Tibial artery (tissue), 4 donors: ENCODE results near the gene MYG1.

Experiments used
- DNase-seq, 2 donors: peaks; one replicate each; pipeline ENCODE4 v3.0.0-alpha.2; 2019
- H3K27ac ChIP-seq, 2 donors: fragments of 200-600 bp; sonication (generic) in 1 of 2; 1 replicate in 1 of 2; 2 replicates in 1 of 2; pipeline ENCODE4 v1.5.1; 2018 to 2019; ENCODE audit warnings: mild to moderate bottlenecking in 1 of 2
- H3K27me3 ChIP-seq, 2 donors: fragments of 200-600 bp; sonication (generic) in 1 of 2; one replicate each; pipeline versions ENCODE4 v1.5.1 to v1.6.0; 2016 to 2019
- H3K36me3 ChIP-seq, 3 donors: fragments of 200-600 bp; sonication (generic) in 2 of 3; one replicate each; pipeline ENCODE4 v1.5.1; 2016 to 2019; ENCODE audit warnings: mild to moderate bottlenecking in 2 of 3
- H3K4me1 ChIP-seq, 4 donors: fragments of 200-600 bp; sonication (generic) in 2 of 4; 1 replicate in 3 of 4; 2 replicates in 1 of 4; pipeline ENCODE4 v1.5.1; 2016 to 2019
- H3K4me3 ChIP-seq, 2 donors: fragments of 200-600 bp; sonication (generic) in 1 of 2; 1 replicate in 1 of 2; 2 replicates in 1 of 2; pipeline ENCODE4 v1.5.1; 2018 to 2019; ENCODE audit warnings: mild to moderate bottlenecking in 2 of 2
- H3K9me3 ChIP-seq, 3 donors: fragments of 200-600 bp; sonication (generic) in 1 of 3; one replicate each; pipeline ENCODE4 v1.5.1; 2016 to 2019
- intact Hi-C: fragments of 100-400 bp; cut with DNase I; formaldehyde crosslinking; loops from one replicate; pipeline ENCODE4 v1.15.0; 2023; ENCODE audit warnings: low total_unique reads
- TF ChIP-seq, protein P1 (sequence below), 2 experiments: fragments of 200-600 bp in 1 of 2; fragments of 450-650 bp in 1 of 2; IDR thresholded peaks; one replicate each; pipeline ENCODE4 v1.5.1; 2017 to 2019; ENCODE audit warnings: antibody characterized with exemption in 2 of 2, mild to moderate bottlenecking in 1 of 2, moderate library complexity in 1 of 2

Gene MYG1

GRCh38 chr12:53254816-53255545, 44.5 kb upstream of the MYG1 start:
- no peak for DNase-seq
- Histone ChIP-seq H3K9me3 (no peaks in the 10 kb centered on the region), H3K4me3 (no peak overlapping the region), H3K27me3 (no peaks in the 10 kb centered on the region), H3K27ac (no peak overlapping the region), H3K4me1 (peaks cover 0 to 32% (median 27%) of the 10 kb centered on the region in 4 donors), H3K36me3 (peaks cover 14 to 42% (median 17%) of the 10 kb centered on the region in 3 donors)
- TF ChIP-seq, protein P1, sequence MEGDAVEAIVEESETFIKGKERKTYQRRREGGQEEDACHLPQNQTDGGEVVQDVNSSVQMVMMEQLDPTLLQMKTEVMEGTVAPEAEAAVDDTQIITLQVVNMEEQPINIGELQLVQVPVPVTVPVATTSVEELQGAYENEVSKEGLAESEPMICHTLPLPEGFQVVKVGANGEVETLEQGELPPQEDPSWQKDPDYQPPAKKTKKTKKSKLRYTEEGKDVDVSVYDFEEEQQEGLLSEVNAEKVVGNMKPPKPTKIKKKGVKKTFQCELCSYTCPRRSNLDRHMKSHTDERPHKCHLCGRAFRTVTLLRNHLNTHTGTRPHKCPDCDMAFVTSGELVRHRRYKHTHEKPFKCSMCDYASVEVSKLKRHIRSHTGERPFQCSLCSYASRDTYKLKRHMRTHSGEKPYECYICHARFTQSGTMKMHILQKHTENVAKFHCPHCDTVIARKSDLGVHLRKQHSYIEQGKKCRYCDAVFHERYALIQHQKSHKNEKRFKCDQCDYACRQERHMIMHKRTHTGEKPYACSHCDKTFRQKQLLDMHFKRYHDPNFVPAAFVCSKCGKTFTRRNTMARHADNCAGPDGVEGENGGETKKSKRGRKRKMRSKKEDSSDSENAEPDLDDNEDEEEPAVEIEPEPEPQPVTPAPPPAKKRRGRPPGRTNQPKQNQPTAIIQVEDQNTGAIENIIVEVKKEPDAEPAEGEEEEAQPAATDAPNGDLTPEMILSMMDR (IDR thresholded peaks at IDR 0.05): no peak
- intact Hi-C loops: no loop called here

DNA sequence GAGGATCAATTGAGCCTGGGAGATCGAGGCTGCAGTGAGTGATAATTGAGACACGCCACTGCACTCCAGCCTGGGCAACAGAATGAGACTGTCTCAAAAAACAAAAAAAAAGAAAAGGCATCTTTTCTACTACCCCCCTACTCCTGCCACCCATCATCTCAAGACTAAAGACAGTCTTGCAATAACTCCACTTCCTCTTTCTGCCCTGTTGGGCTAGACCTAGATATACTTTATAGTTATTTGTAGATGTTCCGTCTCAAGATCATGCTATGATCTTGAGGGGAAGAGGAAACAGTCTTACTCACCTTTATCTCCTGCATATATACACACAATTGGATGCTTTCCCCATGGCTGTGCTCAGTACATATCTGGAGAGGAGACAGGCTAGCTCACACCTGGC, 43.5 kb upstream of the MYG1 start:
- Histone ChIP-seq H3K27ac (no peak overlapping the region), H3K36me3 (peaks cover 14 to 42% (median 17%) of the 10 kb centered on the region in 3 donors), H3K27me3 (no peaks in the 10 kb centered on the region), H3K4me3 (no peak overlapping the region), H3K4me1 (peaks cover 0 to 25% (median 20%) of the 10 kb centered on the region in 4 donors), H3K9me3 (no peaks in the 10 kb centered on the region)
- no peak for DNase-seq
- TF ChIP-seq, protein P1 (IDR thresholded peaks at IDR 0.05): no peak
- intact Hi-C loops: no loop called here

DNA sequence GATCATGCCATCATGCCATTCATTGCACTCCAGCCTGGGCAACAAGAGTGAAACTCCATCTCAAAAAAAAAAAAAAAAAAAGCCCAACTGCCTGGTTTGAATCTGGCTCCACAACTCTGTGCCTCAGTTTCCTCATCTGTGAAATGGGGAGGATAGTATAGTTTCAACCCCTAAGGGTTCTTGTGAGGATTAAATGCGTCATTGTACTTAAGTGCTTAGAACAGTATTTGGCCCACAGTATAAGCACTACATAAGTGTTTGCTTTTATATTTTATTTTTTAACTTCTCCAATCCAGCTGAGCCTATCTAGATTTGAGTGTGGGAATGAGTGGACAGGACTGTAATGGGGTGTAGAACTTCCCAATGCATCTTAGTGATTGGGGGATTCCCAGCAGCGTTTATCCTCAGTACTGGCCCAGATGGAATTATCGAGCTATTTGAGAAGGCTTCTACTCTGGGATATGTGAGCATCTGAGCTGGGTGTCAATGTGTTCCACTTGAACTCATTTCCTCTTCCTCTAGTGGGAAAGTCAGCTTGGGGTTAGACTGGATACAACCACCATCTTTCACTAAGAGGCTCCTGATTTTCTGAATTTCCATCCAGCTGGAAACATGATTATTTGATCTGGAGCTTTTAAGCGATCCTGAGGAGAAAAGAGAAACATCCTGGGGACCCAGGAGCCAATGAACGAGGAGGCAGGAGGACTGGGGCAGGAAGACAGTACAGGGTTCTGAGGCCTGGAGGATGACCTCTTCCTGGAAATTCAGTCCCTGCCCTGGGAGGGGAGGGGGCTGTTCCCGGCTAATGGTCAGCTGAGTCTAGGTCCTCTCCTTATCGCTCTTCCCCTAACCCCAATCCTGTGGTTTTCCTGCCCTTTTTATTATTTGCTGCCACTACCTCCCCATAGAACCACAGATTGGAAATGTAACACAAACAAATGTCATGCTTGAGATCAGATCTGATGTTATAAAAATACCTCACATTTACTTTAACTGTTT, 40.7 kb upstream of the MYG1 start:
- TF ChIP-seq, protein P1 (IDR thresholded peaks at IDR 0.05): no peak
- Histone ChIP-seq H3K4me3 (no peak overlapping the region), H3K27me3 (no peaks in the 10 kb centered on the region), H3K9me3 (no peaks in the 10 kb centered on the region), H3K36me3 (peaks cover 8 to 34% (median 16%) of the 10 kb centered on the region in 3 donors), H3K27ac (no peak overlapping the region), H3K4me1 (peaks cover 0 to 3% (median under 1%) of the 10 kb centered on the region in 4 donors)
- intact Hi-C loops: no loop called here
- DNase-seq: no peak

DNA sequence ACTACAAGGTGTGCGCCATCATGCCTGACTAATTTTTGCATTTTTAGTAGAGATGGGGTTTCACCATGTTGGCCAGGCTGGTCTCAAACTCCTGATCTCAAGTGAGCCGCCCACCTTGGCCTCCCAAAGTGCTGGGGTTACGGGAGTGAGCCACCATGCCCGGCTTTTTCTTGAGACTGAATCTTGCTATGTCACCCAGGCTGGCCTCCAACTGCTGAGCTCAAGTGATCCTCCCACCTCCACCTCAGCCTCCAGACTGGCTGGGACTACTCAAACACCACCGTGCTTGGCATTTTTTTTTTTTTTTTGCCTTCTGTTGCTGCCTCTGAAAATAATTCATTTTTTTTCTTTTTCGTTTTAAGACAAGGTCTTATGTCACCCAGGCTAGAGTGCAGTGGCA, 39.6 kb upstream of the MYG1 start:
- Histone ChIP-seq H3K4me1 (no peaks in the 10 kb centered on the region), H3K27ac (no peak overlapping the region), H3K36me3 (peaks cover under 1 to 23% (median 7%) of the 10 kb centered on the region in 3 donors), H3K27me3 (no peaks in the 10 kb centered on the region), H3K9me3 (no peaks in the 10 kb centered on the region), H3K4me3 (no peak overlapping the region)
- intact Hi-C loops: no loop called here
- TF ChIP-seq, protein P1 (IDR thresholded peaks at IDR 0.05): no peak
- DNase-seq: no peak

DNA sequence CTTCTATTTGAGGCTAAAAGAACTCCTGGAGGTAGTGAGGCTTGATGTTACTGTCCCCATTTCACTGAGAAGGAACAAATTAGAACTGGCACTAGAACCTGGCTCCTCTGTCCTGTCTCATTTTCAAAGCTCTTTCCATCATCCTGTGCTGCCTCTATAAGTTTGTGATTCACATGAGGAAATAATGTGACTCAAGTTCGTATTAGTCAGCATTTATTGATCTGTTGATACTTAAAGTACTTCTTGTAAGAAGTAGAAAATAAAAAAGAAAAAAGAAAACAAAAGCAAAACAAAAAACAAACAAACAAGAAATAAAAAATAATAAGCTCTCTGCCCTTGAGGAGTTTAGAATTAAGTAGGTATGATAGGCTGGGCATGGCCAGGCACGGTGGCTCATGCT, 33.7 kb upstream of the MYG1 start:
- TF ChIP-seq, protein P1 (IDR thresholded peaks at IDR 0.05): no peak
- no peaks in the 10 kb centered on the region for H3K36me3 ChIP-seq
- no peaks in the 10 kb centered on the region for H3K9me3 ChIP-seq
- no peaks in the 10 kb centered on the region for H3K27me3 ChIP-seq
- H3K27ac ChIP-seq: no peak overlapping the region
- H3K4me1 ChIP-seq: peaks cover 0 to 9% (median 4%) of the 10 kb centered on the region in 4 donors
- DNase-seq: no peak
- no peak overlapping the region for H3K4me3 ChIP-seq
- intact Hi-C loops: no loop called here
